ENCODE measurements around the gene MKRN2OS.

The MKRN2OS gene

GRCh38 chr3:12545473-12545791, at the start of gene MKRN2OS:
Gene MKRN2OS (minus strand): TSS chr3:12545499. CDS start chr3:12545464, 35 bp downstream.
- peak; percentile 65 for DNase-seq

GRCh38 chr3:12593473-12593872, 48.2 kb upstream of the MKRN2OS start:
- no peak for DNase-seq

- DNase-seq, result no peak
These were observed 46.9 kb upstream of the MKRN2OS start for GRCh38 chr3:12591997-12592715.

GRCh38 chr3:12591456-12591855, 46.2 kb upstream of the MKRN2OS start:
- DNase-seq, result no peak

- DNase-seq, result no peak
These were observed 44.8 kb upstream of the MKRN2OS start for GRCh38 chr3:12590096-12590495.

- DNase-seq, result peak; percentile 84
These were observed 43.0 kb upstream of the MKRN2OS start for GRCh38 chr3:12588039-12589009.

GRCh38 chr3:12586403-12586802, 41.1 kb upstream of the MKRN2OS start:
- no peak for DNase-seq

- DNase-seq, result no peak
These were observed 40.7 kb upstream of the MKRN2OS start for GRCh38 chr3:12585970-12586369.

GRCh38 chr3:12585181-12585580, 39.9 kb upstream of the MKRN2OS start:
- no peak for DNase-seq

- no peak for DNase-seq
These were observed 38.8 kb upstream of the MKRN2OS start for GRCh38 chr3:12584083-12584482.

GRCh38 chr3:12583280-12583679, 38.0 kb upstream of the MKRN2OS start:
- no peak for DNase-seq

- DNase-seq, result no peak
These were observed 37.4 kb upstream of the MKRN2OS start for GRCh38 chr3:12582730-12583129.

- no peak for DNase-seq
These were observed 34.6 kb upstream of the MKRN2OS start for GRCh38 chr3:12579905-12580304.

- DNase-seq, result no peak
These were observed 34.2 kb upstream of the MKRN2OS start for GRCh38 chr3:12579456-12579855.

- DNase-seq, result no peak
These were observed 33.4 kb upstream of the MKRN2OS start for GRCh38 chr3:12578742-12579141.

GRCh38 chr3:12577379-12577778, 32.1 kb upstream of the MKRN2OS start:
- no peak for DNase-seq

- DNase-seq, result no peak
These were observed 29.4 kb upstream of the MKRN2OS start for GRCh38 chr3:12574661-12575060.

GRCh38 chr3:12574131-12574530, 28.8 kb upstream of the MKRN2OS start:
- no peak for DNase-seq

GRCh38 chr3:12571986-12572385, 26.7 kb upstream of the MKRN2OS start:
- DNase-seq, result no peak

- DNase-seq, result no peak
These were observed 24.5 kb upstream of the MKRN2OS start for GRCh38 chr3:12569836-12570235.

GRCh38 chr3:12568747-12569146, 23.4 kb upstream of the MKRN2OS start:
- DNase-seq, result no peak

GRCh38 chr3:12566976-12567375, 21.7 kb upstream of the MKRN2OS start:
- no peak for DNase-seq

GRCh38 chr3:12562451-12562850, 17.2 kb upstream of the MKRN2OS start:
- DNase-seq, result no peak

- no peak for DNase-seq
These were observed 16.1 kb upstream of the MKRN2OS start for GRCh38 chr3:12561397-12561796.

Data from NCI-H2029 treated with DMSO at 0.1 percent for 48 hours (cell line).